ENCODE data around the gene RAB44.

- no peak for TF ChIP-seq CTCF (IDR thresholded peaks at IDR 0.05)
- TF ChIP-seq POLR2A (IDR thresholded peaks at IDR 0.05) = no peak
Observed at GRCh38 chr6:36769676-36770499, 72.3 kb downstream of the RAB44 start.

All from right lobe of liver (tissue), 4 donors.